ENCODE data around the gene TRIM17.

DNA sequence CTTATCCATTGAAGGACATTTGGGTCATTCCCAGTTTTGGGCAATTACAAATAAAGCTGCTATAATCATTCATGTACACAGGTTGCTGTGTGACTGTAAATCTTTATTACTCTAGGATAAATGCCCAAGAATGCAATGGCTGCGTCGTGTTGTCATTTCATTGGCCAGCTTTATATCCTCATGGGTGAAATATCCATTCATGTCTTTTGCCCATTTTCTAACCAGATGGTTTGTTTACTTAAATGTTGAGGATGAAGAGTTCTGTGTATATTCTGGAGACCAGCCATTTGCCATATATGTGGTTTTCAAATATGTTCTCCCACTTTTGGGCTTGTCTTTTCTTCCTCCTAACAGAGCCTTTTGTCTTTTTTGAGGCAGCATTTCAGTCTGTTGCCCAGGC is 35.3 kb downstream of the TRIM17 start:
- no peak for TF ChIP-seq EZH2 (IDR thresholded peaks at IDR 0.05; ENCODE audit: borderline replicate concordance, low read depth, low read length, poor library complexity, severe bottlenecking)
- TF ChIP-seq, protein P1, sequence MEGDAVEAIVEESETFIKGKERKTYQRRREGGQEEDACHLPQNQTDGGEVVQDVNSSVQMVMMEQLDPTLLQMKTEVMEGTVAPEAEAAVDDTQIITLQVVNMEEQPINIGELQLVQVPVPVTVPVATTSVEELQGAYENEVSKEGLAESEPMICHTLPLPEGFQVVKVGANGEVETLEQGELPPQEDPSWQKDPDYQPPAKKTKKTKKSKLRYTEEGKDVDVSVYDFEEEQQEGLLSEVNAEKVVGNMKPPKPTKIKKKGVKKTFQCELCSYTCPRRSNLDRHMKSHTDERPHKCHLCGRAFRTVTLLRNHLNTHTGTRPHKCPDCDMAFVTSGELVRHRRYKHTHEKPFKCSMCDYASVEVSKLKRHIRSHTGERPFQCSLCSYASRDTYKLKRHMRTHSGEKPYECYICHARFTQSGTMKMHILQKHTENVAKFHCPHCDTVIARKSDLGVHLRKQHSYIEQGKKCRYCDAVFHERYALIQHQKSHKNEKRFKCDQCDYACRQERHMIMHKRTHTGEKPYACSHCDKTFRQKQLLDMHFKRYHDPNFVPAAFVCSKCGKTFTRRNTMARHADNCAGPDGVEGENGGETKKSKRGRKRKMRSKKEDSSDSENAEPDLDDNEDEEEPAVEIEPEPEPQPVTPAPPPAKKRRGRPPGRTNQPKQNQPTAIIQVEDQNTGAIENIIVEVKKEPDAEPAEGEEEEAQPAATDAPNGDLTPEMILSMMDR (conservative IDR thresholded peaks at IDR 0.05; ENCODE audit: low read depth, low read length) = no peak
